ENCODE results near the gene MACO1. TPM values are rescaled to one million over a fixed set of nuclear protein-coding genes. Genes with fewer than 3 reads are reported as not detected.
A peak's percentile ranks its signal among the peaks of the same experiment; 100 is the strongest.

The MACO1 gene
- total and polyA plus RNA-seq, 2 of the 13 experiments (the other 11 are each of a cell fraction or from before 2014, with no cell fraction given): 9.7 to 17.0 TPM

DNA sequence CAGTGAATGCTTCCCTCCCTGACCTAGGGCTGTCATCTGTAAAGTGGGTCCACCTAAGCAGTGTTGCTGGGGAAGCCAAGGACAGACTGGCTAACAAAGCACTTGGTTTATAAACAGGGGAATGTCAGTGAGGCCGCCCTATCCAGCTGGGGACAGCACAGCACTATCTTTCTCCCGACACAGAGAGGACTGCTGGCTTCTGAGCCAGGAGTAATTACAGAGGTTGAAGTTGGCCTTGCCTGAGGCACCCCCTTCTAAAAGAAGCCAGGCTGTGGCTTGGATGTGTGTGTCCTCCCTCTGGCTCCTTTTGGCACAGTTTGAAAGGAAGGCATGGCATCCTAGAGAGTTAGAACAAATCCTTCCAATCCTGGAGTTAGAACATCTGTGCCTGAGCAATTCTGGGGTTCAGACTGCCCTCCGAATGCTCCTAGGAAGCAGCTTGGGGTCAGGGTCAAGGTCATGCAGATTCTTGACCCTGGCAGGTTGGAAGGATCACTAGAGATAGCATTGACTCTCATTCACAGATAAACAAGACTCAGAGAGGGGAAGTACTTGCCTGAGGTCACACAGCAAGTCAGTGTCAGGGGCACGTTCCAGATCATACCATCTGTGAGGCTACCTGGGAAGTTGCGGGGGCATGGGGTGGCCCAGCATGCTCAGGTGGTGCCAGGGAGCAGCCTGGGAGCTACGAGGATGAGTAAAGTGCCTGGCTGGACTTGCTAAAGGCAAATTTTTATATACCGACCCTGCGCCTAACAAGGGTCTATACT is 111.4 kb downstream of the MACO1 start (continued):
- TF ChIP-seq, protein P1, sequence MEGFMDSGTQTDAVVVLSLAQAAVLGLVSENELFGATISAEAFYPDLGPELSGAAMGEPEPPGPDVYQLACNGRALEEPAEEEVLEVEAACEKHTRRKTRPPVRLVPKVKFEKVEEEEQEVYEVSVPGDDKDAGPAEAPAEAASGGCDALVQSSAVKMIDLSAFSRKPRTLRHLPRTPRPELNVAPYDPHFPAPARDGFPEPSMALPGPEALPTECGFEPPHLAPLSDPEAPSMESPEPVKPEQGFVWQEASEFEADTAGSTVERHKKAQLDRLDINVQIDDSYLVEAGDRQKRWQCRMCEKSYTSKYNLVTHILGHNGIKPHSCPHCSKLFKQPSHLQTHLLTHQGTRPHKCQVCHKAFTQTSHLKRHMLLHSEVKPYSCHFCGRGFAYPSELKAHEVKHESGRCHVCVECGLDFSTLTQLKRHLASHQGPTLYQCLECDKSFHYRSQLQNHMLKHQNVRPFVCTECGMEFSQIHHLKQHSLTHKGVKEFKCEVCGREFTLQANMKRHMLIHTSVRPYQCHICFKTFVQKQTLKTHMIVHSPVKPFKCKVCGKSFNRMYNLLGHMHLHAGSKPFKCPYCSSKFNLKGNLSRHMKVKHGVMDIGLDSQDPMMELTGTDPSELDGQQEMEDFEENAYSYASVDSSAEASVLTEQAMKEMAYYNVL (CRISPR knock-in tag; IDR thresholded peaks at IDR 0.05; ENCODE audit: borderline replicate concordance): no peak

DNA sequence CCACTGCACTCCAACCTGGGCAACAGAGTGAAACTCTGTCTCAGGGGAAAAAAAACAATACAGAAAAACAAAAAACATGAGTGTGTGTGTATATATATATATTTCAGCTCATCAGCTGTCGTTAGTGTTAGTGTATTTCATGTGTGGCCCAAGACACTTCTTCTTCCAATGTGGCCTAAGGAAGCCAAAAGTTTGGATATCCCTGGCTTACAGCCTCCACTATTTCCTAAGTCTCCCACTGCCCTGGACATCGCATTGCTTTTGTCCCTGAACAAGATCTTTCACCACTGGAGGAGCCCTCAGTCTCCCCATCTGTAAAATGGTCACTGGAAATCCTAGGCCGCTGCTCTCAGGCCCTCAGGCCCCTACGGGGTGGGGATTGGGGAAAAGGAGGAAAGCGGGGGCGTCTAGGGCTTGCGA is 112.3 kb downstream of the MACO1 start:
- H3K27me3 ChIP-seq (ENCODE audit: control insufficient read depth in 1 of 2, insufficient read depth in 2 of 2, low read length in 2 of 2): no peaks in the 10 kb centered on the region; a peak in 2 of 5 replicates
- intact Hi-C loops (cut with micrococcal nuclease; ENCODE audit: unreplicated experiment): no loop called here
- H3K4me1 ChIP-seq (ENCODE audit: insufficient read depth, low read length): peaks cover 58% of the 10 kb centered on the region
- H3K79me2 ChIP-seq (ENCODE audit: insufficient read depth, low read length): no peaks in the 10 kb centered on the region
- ChIA-PET POLR2A (interaction anchor here (0.6 to 1.4 kb wide), 4 partner anchors 21 to 296 kb away, joined by 3 to 4 read pairs (median 3); partner anchors contain the start of gene RSRP1), CTCF (ENCODE audit: low intra/inter-chr PET ratio, low total read pairs) (no interaction called here)
- no peak overlapping the region for H3K27ac ChIP-seq (ENCODE audit: extremely low read length, insufficient read depth, low read length)
- no peak for FAIRE-seq
- 17% methylated on average over 6 of the region's 7 CpGs for WGBS (ENCODE audit: low lambda C conversion rate)
- peak overlapping the region; percentile 13 to 89 (median 75); a peak in 4 of 6 replicates for H3K4me3 ChIP-seq (replicated peaks in 1 of 3; ENCODE audit: insufficient read depth in 1 of 3, low read depth in 2 of 3, low read length in 3 of 3)
- no peak for DNase-seq (ENCODE audit: low spot score)
- no peak for ATAC-seq
- no peak overlapping the region for H2AFZ ChIP-seq (ENCODE audit: low read length)
- peak overlapping the region; percentile 76 for H3K4me2 ChIP-seq (ENCODE audit: low read depth, low read length)
- no peaks in the 10 kb centered on the region for H3K9me3 ChIP-seq (ENCODE audit: low read length)
- no peaks in the 10 kb centered on the region for H3K36me3 ChIP-seq (replicated peaks in 1 of 2; ENCODE audit: control insufficient read depth in 1 of 2, insufficient read depth in 2 of 2, low read length in 2 of 2)
- H3K9ac ChIP-seq (ENCODE audit: insufficient read depth, low read depth, low read length): no peak overlapping the region
- no TSS peak for BruUV-seq (replicated peaks)
- no peaks in the 10 kb centered on the region for H4K20me1 ChIP-seq (ENCODE audit: insufficient read depth, low read length)
- in situ Hi-C loops (cut with HindIII; ENCODE audit: extremely low pct_ligation_motif_present, low pct_unique_long_range_greater_than_20kb): no loop called here
- TF ChIP-seq ZNF629 (CRISPR knock-in tag; conservative IDR thresholded peaks at IDR 0.05) (peak; percentile 99), FOSL2 (CRISPR knock-in tag; IDR thresholded peaks at IDR 0.05) (no peak), MBD4 (IDR thresholded peaks at IDR 0.05; ENCODE audit: borderline replicate concordance, low read length) (no peak), ZZZ3 (CRISPR knock-in tag; IDR thresholded peaks at IDR 0.05; ENCODE audit: borderline replicate concordance) (no peak), ZMYM2 (CRISPR knock-in tag; IDR thresholded peaks at IDR 0.05) (peak; percentile 63; the same call in 1 of the 2 replicates), HDAC1 (CRISPR knock-in tag; IDR thresholded peaks at IDR 0.05) (0 out of 2 replicates have a peak, but pooled peaks have one; percentile 25), CBX1 (IDR thresholded peaks at IDR 0.05; ENCODE audit: low read depth) (peak; percentile 13), RCOR2 (CRISPR knock-in tag; IDR thresholded peaks at IDR 0.05) (peak; percentile 58; the same call in 1 of the 2 replicates), ZNF451 (CRISPR knock-in tag; IDR thresholded peaks at IDR 0.05) (no peak), ZNF773 (CRISPR knock-in tag; IDR thresholded peaks at IDR 0.05; ENCODE audit: borderline replicate concordance) (no peak), HIVEP1 (CRISPR knock-in tag; IDR thresholded peaks at IDR 0.05) (no peak), ZNF383 (CRISPR knock-in tag; IDR thresholded peaks at IDR 0.05; ENCODE audit: borderline replicate concordance) (no peak)
- TF ChIP-seq, protein P2, sequence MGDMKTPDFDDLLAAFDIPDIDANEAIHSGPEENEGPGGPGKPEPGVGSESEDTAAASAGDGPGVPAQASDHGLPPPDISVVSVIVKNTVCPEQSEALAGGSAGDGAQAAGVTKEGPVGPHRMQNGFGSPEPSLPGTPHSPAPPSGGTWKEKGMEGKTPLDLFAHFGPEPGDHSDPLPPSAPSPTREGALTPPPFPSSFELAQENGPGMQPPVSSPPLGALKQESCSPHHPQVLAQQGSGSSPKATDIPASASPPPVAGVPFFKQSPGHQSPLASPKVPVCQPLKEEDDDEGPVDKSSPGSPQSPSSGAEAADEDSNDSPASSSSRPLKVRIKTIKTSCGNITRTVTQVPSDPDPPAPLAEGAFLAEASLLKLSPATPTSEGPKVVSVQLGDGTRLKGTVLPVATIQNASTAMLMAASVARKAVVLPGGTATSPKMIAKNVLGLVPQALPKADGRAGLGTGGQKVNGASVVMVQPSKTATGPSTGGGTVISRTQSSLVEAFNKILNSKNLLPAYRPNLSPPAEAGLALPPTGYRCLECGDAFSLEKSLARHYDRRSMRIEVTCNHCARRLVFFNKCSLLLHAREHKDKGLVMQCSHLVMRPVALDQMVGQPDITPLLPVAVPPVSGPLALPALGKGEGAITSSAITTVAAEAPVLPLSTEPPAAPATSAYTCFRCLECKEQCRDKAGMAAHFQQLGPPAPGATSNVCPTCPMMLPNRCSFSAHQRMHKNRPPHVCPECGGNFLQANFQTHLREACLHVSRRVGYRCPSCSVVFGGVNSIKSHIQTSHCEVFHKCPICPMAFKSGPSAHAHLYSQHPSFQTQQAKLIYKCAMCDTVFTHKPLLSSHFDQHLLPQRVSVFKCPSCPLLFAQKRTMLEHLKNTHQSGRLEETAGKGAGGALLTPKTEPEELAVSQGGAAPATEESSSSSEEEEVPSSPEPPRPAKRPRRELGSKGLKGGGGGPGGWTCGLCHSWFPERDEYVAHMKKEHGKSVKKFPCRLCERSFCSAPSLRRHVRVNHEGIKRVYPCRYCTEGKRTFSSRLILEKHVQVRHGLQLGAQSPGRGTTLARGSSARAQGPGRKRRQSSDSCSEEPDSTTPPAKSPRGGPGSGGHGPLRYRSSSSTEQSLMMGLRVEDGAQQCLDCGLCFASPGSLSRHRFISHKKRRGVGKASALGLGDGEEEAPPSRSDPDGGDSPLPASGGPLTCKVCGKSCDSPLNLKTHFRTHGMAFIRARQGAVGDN (CRISPR knock-in tag; IDR thresholded peaks at IDR 0.05): no peak
- TF ChIP-seq, protein P3, sequence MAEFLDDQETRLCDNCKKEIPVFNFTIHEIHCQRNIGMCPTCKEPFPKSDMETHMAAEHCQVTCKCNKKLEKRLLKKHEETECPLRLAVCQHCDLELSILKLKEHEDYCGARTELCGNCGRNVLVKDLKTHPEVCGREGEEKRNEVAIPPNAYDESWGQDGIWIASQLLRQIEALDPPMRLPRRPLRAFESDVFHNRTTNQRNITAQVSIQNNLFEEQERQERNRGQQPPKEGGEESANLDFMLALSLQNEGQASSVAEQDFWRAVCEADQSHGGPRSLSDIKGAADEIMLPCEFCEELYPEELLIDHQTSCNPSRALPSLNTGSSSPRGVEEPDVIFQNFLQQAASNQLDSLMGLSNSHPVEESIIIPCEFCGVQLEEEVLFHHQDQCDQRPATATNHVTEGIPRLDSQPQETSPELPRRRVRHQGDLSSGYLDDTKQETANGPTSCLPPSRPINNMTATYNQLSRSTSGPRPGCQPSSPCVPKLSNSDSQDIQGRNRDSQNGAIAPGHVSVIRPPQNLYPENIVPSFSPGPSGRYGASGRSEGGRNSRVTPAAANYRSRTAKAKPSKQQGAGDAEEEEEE (CRISPR knock-in tag; IDR thresholded peaks at IDR 0.05; ENCODE audit: borderline replicate concordance): no peak

Measured in HepG2 (cell line).